GM12891 (cell line): ENCODE results near the gene MMP23B.

ENCODE experiments used
- POLR2A ChIP-seq: IDR thresholded peaks from 2 replicates; pipeline ENCODE4 v1.6.1; 2011; ENCODE audit warnings: low read depth, low read length, control low read depth
- POLR2AphosphoS5 ChIP-seq: IDR thresholded peaks from 2 replicates; pipeline ENCODE4 v1.6.1; 2011; ENCODE audit warnings: low read depth, low read length, control low read depth
- TAF1 ChIP-seq: IDR thresholded peaks from 2 replicates; pipeline ENCODE4 v1.6.1; 2011; ENCODE audit warnings: low read depth, low read length, control low read depth

GRCh38 chr1:1594602-1595260, 37.2 kb upstream of the MMP23B start:
- TF ChIP-seq TAF1, result no peak
- TF ChIP-seq POLR2A, result no peak
- TF ChIP-seq POLR2AphosphoS5, result no peak
